Esophagus squamous epithelium (tissue), 4 donors: ENCODE results near the gene EPHA3.

ENCODE experiments used
- POLR2A ChIP-seq, 4 donors: fragments of 450-650 bp; IDR thresholded peaks; one replicate each; pipeline ENCODE4 v1.6.1; 2017; ENCODE audit warnings: antibody characterized with exemption in 4 of 4, mild to moderate bottlenecking in 4 of 4, moderate library complexity in 3 of 4
- TF ChIP-seq, protein P1 (sequence below), 6 experiments: fragments of 450-650 bp in 4 of 6; fragments of 200-600 bp in 2 of 6; sonication (generic) in 2 of 6; IDR thresholded peaks; one replicate each; pipeline ENCODE4 v1.5.1; 2016 to 2019; ENCODE audit warnings: antibody characterized with exemption in 6 of 6, mild to moderate bottlenecking in 4 of 6, moderate library complexity in 4 of 6

DNA sequence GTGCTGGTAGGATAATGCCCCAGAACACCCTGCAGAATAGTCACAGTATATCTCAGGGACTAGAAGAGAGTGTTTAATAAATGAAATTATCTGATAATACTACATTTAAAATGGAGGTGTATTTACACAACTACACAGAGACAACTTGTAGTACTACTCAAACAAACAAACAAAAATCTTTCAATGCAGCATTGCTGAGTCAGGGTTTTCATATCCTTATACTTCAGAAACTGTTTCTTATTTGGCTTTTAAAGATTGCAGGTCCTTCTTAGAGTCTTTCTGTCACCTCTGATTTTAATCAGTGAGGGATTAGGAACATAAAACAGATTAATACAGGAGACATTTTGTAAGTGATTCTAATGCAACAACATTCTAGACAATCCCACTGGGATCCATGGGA is 57.4 kb downstream of the EPHA3 start:
- TF ChIP-seq, protein P1, sequence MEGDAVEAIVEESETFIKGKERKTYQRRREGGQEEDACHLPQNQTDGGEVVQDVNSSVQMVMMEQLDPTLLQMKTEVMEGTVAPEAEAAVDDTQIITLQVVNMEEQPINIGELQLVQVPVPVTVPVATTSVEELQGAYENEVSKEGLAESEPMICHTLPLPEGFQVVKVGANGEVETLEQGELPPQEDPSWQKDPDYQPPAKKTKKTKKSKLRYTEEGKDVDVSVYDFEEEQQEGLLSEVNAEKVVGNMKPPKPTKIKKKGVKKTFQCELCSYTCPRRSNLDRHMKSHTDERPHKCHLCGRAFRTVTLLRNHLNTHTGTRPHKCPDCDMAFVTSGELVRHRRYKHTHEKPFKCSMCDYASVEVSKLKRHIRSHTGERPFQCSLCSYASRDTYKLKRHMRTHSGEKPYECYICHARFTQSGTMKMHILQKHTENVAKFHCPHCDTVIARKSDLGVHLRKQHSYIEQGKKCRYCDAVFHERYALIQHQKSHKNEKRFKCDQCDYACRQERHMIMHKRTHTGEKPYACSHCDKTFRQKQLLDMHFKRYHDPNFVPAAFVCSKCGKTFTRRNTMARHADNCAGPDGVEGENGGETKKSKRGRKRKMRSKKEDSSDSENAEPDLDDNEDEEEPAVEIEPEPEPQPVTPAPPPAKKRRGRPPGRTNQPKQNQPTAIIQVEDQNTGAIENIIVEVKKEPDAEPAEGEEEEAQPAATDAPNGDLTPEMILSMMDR (IDR thresholded peaks at IDR 0.05): no peak
- no peak for TF ChIP-seq POLR2A (IDR thresholded peaks at IDR 0.05)
